Endometrium (tissue), 2 donors: Measurements from ENCODE around the gene KCNK2.
A peak's percentile ranks its signal among the peaks of the same experiment; 100 is the strongest.

Experiments
- FAIRE-seq: peaks from 2 replicates; lab custom pipeline; 2012; peaks lifted over from hg19 to GRCh38; lab: Jason Lieb, UNC
- donor health status: control.
- donor health status: control.

Gene KCNK2, protein sequence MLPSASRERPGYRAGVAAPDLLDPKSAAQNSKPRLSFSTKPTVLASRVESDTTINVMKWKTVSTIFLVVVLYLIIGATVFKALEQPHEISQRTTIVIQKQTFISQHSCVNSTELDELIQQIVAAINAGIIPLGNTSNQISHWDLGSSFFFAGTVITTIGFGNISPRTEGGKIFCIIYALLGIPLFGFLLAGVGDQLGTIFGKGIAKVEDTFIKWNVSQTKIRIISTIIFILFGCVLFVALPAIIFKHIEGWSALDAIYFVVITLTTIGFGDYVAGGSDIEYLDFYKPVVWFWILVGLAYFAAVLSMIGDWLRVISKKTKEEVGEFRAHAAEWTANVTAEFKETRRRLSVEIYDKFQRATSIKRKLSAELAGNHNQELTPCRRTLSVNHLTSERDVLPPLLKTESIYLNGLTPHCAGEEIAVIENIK

GRCh38 chr1:215082532-215083382 is at the start of gene KCNK2:
KCNK2 (plus strand) TSS chr1:215082737; CDS start chr1:215083386, 649 bp downstream.
- no peak for FAIRE-seq

DNA sequence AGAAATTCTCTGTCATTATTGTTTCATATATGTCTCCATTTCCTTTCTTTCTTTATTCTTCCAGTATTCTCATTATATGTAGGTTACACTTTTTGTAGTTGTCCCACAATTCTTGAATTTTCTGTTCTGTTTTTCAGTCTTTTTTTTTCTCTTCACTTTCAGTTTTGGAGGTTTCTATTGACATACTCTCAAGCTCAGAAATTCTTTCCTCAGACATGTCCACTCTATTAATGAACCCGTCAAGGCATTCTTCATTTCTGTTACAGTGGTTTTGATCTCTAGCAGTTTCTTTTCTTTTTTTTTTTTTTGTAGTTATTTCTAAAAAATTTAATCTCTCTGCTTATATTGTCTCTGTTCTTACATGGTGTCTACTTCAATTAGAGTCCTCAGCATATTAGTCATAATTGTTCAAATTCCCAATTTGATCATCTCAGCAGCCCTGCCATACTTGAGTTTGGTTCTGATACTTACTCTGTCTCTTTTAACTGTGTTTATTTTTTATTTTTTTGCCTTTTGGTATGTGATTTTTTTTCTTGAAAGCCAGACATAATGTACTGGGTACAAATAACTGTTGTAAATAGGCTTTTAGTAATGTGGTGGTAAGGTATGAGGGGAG is 49.5 kb upstream of the KCNK2 start:
- FAIRE-seq, result no peak

DNA sequence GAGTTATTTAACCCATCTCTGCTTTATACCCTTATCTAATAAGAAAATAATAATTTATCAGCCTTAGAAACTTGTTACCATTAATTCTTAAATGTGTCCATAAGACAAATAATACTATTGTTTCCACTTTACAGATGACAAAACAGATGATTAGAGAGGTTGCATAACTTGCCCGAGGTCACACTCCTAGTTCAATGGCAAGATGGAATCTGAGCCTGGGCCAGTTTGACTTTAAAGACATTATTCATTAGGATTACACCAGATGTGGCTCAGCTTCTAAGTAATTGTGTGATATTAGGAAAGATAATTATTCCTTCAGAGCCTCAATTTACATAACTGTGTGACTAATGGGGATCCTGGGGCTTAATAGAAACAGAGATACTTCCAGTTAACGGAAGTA is 42.3 kb upstream of the KCNK2 start:
- no peak for FAIRE-seq

DNA sequence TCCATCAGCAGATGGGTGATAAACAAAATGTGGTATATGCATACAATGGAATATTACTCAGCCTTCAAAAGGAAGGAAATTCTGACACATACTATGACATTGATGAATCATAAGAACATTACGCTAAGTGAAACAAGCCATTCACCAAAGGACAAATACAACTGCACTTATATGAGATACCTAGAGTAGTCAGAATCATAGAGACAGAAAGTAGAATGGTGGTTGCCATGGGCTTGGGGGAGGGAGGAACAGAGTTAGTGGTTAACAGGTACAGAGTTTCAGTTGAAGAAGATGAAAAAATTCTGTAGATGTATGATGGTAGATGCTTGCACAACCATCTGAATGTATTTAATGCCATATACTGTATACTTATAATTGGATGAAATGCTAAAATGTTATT is 39.1 kb upstream of the KCNK2 start:
- no peak for FAIRE-seq

- FAIRE-seq, result no peak
These were observed 38.4 kb upstream of the KCNK2 start for GRCh38 chr1:215044151-215044550.

- no peak for FAIRE-seq
These were observed 36.7 kb upstream of the KCNK2 start for GRCh38 chr1:215045698-215046308.

DNA sequence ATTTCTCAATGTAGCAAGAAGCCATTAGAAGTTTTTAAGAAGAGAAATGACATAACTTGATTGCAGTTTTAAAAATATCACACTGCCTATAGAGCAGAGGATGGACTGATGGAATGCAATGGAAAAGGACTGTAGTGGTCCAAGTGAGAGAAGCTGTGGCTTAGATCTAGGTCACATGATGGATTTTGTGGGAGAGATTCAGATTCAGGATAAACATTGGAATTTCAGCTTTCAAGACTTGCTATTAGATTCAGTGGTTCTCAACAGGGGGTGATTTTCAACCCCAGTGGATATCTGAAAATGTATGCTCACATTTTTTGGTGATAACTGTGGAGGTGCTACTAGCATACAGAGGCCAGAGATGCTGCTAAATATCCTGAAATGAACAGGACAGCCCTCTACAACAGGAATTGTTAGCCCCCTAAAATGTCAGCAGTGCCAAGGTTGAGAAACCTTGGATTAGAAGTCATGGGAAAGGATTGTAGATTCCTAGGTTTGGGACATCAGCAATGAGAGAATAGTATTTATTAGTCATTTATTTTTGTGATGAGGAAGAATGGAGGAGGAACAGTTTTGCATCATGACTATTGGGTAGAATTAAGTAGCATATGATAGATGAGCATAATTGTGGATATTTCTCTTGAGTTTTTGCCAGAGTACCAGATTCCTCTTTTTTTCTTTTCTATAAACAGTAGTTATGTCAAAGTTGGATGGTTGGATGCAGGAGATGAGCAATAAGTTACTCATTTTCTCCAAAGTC is 30.1 kb upstream of the KCNK2 start:
- no peak for FAIRE-seq

DNA sequence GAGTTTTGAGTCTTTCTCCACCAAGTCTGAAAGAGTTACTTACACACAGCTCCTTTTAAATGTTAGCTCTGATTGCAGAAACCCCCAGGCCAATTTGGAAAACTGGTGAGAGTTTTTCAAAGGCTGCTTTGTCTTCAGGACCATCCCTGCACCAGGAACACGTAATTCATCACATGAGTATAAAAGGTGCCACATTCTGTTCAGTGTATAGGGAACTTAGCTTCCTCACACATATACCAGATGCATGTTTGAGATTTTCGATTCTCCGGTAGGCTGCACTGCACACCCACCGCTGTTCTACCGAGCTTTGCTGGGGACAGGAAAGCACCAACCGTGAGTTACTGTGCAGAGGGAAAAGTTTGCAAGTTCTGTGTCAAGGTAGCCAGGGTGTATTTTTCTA is 28.3 kb upstream of the KCNK2 start:
- FAIRE-seq, result no peak

GRCh38 chr1:215055281-215055935 is 27.1 kb upstream of the KCNK2 start:
- FAIRE-seq, result no peak

DNA sequence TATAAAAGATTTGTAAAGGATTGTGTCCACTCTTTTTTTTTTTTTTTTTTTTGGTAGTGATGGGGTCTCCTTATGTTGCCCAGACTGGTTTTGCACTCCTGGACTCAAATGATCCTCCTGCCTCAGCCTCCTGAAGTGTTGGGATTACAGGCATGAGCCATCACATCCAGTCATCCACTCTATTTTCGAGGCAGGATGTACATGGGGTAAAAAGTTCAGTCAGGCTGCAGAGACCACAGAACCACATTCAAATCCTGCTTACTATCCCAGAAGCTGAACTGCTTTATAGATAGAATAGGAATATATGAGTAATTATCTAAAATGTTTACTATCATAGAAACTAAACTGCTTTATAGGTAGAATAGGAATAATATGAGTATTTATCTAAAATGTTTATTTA is 26.0 kb upstream of the KCNK2 start:
- no peak for FAIRE-seq

DNA sequence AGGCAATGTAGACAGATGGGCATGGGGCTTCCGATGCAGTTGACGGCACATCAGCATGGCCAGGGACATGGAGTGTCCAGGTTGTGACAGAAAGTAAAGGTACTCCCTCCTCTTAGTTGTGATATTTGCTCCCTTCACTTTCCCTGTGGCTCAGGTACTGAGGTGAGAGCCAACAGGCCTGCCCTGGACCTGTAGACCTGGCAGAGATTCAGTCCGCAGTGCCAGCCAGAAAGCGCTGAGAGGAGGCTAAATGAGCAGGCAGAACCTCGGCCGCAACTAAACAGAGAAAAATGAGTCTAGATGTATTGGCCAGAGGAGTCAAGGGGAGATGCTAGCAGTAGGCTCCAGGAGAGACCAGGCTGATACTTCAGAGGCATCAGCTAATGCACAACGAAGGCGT is 22.6 kb upstream of the KCNK2 start:
- no peak for FAIRE-seq

GRCh38 chr1:215064327-215064726 is 18.2 kb upstream of the KCNK2 start:
- FAIRE-seq, result no peak

DNA sequence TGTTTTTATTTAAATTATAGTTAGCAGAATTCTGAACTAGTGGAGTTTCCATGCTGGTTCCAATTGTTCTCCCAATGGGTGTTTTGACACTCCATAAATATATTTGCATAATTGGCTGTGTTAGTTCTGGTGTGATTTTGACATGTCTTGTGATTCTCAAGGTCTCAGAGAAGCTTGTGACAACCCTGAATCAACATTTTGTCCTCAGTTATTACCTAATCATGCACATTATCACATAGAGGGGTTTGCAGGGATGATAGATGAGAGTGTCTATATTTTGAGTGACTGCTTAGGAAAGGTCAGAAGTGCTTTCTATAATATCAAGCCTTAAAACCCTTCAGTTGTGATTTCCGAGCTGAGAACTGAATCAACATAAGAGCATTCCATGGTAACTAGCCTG is 11.5 kb upstream of the KCNK2 start:
- FAIRE-seq, result no peak

DNA sequence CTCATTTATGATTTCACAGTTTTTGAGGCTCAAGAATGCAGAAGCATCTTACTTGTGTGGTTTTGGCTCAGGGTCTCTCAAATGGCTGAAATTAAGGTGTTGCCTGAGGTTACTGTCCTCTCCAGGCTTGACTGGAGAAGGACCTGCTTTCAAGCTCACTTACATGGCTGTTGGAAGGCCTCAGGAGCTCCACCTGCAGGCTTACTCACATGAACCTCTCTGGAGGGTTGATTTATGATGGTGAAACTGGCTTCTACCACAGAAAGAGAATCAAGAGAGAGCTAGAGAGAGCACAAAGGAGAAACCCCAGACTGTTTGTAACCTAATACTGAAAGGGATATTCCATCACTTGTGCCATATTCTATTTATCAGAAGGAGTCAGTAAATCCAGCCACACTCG is 6.2 kb upstream of the KCNK2 start:
- no peak for FAIRE-seq

GRCh38 chr1:215079456-215079855 is 3.1 kb upstream of the KCNK2 start:
- FAIRE-seq, result no peak

- FAIRE-seq, result no peak
These were observed 641 bp upstream of the KCNK2 start for GRCh38 chr1:215081661-215082531.

DNA sequence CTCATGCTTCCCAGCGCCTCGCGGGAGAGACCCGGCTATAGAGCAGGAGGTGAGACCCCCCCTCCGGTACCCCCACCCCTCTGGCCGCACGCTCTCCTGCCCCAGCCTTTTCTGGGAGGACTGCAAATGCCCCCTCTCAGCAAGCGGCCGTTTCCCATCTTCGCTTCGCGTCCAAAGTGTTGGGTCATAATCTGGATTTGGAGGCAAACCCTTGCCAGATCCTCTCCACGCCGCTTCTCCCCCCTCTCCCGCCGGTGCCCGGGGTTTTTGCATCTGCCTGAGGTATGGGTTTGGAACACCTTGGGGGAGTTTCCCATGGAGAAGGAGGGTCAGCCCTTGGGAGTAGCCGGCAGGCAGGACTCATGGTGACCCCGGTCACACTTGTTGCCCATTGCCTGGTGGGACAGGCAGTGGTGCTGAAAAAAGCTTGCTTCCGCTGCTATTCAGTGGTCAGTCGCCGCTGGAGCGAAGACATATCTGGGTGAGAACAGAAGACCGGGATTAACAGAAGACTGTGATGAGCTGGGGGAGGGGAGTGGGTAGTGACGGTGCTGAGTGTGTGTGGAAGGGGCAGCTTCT is 935 bp downstream of the KCNK2 start:
- FAIRE-seq, result no peak

DNA sequence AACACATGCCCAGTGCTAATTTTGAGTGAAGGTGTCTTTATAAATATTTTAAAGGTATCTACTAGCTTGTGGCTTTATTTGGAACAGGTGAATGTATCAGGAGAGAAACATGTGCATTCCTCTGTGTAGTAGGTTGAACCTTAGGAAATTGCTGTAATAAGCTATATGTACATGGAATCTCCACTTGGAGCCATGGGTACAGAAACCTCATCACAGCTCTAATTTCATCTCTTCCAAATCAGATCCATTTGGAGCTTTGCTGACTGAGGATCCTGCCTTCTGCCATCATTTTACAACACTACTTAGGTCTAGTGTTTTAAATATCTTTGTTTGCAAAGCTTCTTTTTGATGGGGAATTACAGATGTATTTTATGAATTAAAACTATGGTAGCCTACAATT is 2.1 kb downstream of the KCNK2 start:
- no peak for FAIRE-seq

DNA sequence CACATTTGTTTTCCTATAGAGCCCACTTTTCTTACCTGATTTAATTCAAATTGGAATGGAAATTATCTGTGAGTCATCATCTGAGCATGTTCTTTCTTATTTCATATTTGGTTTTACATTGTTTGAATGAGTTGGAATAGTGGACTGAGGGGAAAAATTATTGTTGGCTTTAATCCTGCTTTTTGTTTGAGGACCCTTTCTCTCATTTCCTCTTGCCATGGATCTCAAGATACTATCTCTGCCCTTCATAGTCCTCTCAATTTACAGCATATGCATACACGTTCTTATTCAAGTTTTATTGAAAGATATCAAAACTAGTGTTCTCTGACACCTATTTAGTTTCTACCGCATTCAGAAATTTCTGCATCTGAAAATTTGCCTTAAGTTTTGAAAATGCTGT is 5.1 kb downstream of the KCNK2 start:
- FAIRE-seq, result no peak

DNA sequence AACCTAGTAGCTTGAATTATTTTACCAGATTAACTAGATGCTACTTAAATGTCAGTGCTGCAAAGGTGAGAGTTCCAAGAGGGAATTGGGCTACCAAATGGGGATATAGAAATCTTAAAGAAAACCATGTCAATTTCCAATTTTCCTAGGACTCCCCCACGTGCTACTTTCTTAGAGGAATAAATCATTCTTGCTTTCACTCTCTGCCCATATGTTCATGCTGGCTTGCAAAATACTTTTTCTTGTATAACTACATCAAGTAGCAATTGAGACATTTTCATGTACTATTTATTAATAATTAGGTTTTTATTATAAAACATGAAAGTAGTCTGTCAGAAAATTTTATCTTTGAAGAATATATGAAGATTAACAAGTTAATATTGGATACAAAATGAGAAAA is 11.8 kb downstream of the KCNK2 start:
- FAIRE-seq, result peak; percentile 33
